ENCODE data around the gene MEGF11.

The MEGF11 gene

GRCh38 chr15:66103293-66103590 lies 150.3 kb downstream of the MEGF11 start:
- no peak overlapping the region for H3K27ac ChIP-seq
- TF ChIP-seq, protein P1, sequence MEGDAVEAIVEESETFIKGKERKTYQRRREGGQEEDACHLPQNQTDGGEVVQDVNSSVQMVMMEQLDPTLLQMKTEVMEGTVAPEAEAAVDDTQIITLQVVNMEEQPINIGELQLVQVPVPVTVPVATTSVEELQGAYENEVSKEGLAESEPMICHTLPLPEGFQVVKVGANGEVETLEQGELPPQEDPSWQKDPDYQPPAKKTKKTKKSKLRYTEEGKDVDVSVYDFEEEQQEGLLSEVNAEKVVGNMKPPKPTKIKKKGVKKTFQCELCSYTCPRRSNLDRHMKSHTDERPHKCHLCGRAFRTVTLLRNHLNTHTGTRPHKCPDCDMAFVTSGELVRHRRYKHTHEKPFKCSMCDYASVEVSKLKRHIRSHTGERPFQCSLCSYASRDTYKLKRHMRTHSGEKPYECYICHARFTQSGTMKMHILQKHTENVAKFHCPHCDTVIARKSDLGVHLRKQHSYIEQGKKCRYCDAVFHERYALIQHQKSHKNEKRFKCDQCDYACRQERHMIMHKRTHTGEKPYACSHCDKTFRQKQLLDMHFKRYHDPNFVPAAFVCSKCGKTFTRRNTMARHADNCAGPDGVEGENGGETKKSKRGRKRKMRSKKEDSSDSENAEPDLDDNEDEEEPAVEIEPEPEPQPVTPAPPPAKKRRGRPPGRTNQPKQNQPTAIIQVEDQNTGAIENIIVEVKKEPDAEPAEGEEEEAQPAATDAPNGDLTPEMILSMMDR (conservative IDR thresholded peaks at IDR 0.05), result no peak

- no peak overlapping the region for H3K27ac ChIP-seq
- TF ChIP-seq, protein P1 (conservative IDR thresholded peaks at IDR 0.05), result no peak
Measured at GRCh38 chr15:66102563-66103292, 150.8 kb downstream of the MEGF11 start.

DNA sequence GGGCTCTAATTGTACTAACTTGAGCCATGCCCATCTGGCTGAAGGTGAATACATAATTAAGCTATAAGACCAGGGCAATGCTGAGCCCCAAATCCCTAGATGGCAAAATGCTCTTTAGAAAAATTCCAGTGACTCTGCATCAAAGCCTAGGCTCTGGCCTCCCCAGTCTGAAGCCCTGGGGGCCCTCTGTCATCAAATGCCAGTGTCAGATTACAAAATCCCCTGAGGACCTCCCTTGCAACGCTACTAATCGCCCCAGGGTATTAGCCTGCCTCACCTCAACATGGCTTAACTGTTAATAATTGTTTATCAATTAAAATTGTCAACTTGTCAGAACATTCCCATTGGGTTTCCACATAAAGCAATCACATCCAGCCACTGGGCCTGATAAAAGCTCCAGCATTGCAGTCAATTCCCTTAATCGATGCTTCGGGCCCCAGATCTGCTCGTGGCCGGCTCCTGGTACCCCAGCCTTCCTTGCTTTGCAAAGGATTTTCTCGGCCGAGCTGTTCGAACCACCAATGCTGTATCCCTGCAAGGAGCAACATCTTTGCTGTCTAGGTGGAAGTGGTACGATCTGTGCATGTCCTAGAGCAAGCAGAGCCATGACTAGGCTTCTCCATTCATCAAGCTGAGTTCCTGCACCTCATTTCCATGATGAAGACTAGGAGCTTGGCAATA lies 151.7 kb downstream of the MEGF11 start:
- no peak overlapping the region for H3K27ac ChIP-seq
- TF ChIP-seq, protein P1 (conservative IDR thresholded peaks at IDR 0.05), result no peak

GRCh38 chr15:66100761-66101160 lies 152.8 kb downstream of the MEGF11 start:
- TF ChIP-seq, protein P1 (conservative IDR thresholded peaks at IDR 0.05), result no peak
- H3K27ac ChIP-seq, result no peak overlapping the region

DNA sequence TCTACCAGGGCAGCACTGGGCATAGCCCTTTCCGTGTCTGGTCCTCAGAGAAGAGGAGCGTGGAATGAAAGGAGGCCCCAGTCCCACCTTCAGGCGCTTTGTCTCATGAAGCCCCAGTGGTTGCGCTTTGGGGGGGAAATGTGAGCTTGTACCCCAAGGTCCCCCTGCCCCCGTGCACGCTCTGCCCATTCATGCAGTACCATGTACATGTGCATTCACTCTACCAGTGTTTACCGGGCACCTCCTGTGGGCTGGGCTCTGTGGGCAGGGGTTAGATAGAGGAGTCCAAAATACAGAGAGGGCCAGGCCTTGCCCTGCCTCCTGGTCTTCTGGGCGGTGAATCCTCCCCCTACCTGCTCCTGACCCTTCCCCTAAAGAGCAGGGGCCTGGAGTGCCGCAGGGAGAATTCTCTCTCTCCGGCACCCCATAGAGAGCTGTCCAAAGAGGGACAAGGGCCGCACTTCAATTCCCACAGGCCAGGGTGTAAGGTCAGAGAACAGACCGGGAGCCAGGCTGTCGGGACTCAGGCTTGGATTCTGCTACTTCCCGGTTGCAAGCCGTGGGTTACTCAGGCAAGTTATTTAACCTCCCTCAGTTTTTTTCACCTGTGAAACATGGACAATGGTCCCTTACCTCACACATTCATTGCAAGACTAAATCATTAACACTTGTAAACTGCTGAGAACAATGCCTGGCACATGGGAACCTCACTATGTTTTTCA lies 153.4 kb downstream of the MEGF11 start:
- no peak overlapping the region for H3K27ac ChIP-seq
- TF ChIP-seq, protein P1 (conservative IDR thresholded peaks at IDR 0.05), result no peak

- no peak overlapping the region for H3K27ac ChIP-seq
- TF ChIP-seq, protein P1 (conservative IDR thresholded peaks at IDR 0.05), result no peak
Measured at GRCh38 chr15:66098022-66098363, 155.6 kb downstream of the MEGF11 start.

DNA sequence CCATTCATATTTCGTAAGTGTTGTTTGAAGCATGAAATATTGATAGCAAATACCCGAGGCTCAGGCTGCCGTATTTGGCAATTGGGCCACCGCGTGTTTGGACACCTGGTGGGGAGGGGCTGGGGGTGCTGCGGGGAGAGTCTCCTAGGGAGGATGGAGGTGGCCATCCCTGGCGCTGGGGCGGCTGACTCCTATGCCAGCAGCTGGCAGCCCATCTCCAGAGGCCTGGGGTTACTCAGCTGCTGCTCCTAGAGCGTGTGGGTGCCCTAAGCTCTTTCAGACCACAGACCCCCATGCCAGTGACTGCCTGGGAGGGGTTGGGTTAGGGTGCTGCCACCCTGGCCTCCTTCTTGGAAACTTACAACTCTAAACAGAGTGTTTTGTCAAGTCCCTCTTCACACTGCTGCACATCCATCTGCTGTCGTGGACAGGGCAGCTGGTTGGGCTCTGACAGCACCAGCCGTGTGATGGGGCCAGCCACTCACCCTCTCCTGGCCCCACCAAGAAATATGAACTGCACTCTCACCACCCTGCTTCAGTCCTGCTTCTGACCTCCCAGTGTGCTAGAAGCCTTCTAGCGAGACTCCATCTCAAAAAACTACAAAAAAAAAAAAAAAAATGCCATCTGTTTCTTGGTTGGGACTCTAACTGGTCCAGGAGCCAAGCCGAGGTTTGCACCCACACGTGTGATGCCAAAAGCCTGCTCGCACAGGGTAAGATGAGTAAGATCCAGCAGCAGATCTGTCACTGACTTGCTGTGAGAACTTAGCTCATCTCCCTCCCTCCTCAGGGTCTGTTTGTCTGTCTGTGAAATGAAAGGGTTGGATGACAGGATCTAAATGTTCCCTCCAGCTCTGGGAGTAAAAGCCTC lies 156.2 kb downstream of the MEGF11 start:
- TF ChIP-seq, protein P1 (conservative IDR thresholded peaks at IDR 0.05), result no peak
- no peak overlapping the region for H3K27ac ChIP-seq
